SU-DHL-6 (cell line): Measurements from ENCODE around the gene B4GALT3.
A peak's percentile ranks its signal among the peaks of the same experiment; 100 is the strongest.

Experiments used
- H2AFZ ChIP-seq: fragments of 200-600 bp; sonication (generic); 2 replicates; pipeline ENCODE4 v1.6.1; 2014; ENCODE audit warnings: low read depth, mild to moderate bottlenecking, moderate library complexity, mixed read lengths, antibody characterized with exemption, low read length; ENCODE audit not compliant: severe bottlenecking
- H3F3A ChIP-seq: fragments of 200-600 bp; shearing (Covaris generic); 2 replicates; pipeline ENCODE4 v1.6.0; 2016; ENCODE audit warnings: antibody characterized with exemption, mild to moderate bottlenecking; ENCODE audit not compliant: insufficient read depth
- H3K27ac ChIP-seq: fragments of 200-600 bp; sonication (generic); 2 replicates; pipeline ENCODE4 v1.5.1; 2016; ENCODE audit warnings: low read depth, mild to moderate bottlenecking, low read length, moderate library complexity, mixed read lengths
- H3K27me3 ChIP-seq: fragments of 200-600 bp; sonication (generic), shearing (Covaris generic); 2 replicates; pipeline ENCODE4 v1.6.0; 2014; ENCODE audit warnings: mild to moderate bottlenecking, low read length
- H3K36me3 ChIP-seq: fragments of 200-600 bp; sonication (generic); 2 replicates; pipeline ENCODE4 v1.6.1; 2014; ENCODE audit warnings: mild to moderate bottlenecking, low read length, mixed read lengths
- H3K4me2 ChIP-seq: fragments of 300-600, 200-600 bp; shearing (Covaris generic), sonication (generic); 2 replicates; pipeline ENCODE4 v1.6.0; 2014; ENCODE audit warnings: low read length, low read depth, mild to moderate bottlenecking; ENCODE audit not compliant: poor library complexity, severe bottlenecking
- H3K4me3 ChIP-seq: fragments of 200-600 bp; sonication (generic); 2 replicates; pipeline ENCODE4 v1.5.1; 2014; ENCODE audit warnings: antibody characterized with exemption, low read length, mild to moderate bottlenecking, mixed read lengths; ENCODE audit not compliant: insufficient read depth, poor library complexity, severe bottlenecking
- H3K79me2 ChIP-seq: fragments of 200-600 bp; sonication (generic); 2 replicates; pipeline ENCODE4 v1.6.1; 2014; ENCODE audit warnings: mild to moderate bottlenecking, low read length, moderate library complexity; ENCODE audit not compliant: insufficient read depth
- H3K9ac ChIP-seq: fragments of 200-600 bp; sonication (generic); 2 replicates; pipeline ENCODE4 v1.7.0; 2014; ENCODE audit warnings: mild to moderate bottlenecking, low read length
- H3K9me2 ChIP-seq: fragments of 200-600 bp; sonication (generic); replicated peaks from 2 replicates; pipeline ENCODE4 v1.6.1; 2014; ENCODE audit warnings: low read length; ENCODE audit not compliant: insufficient read depth
- H3K9me3 ChIP-seq: fragments of 200-600 bp; sonication (generic); 2 replicates; pipeline ENCODE4 v1.6.1; 2014; ENCODE audit warnings: low read length, mixed read lengths; ENCODE audit not compliant: insufficient read depth
- H4K20me1 ChIP-seq: fragments of 200-600 bp; sonication (generic); 2 replicates; pipeline ENCODE4 v1.6.1; 2014; ENCODE audit warnings: low read depth, mild to moderate bottlenecking, antibody characterized with exemption, low read length, moderate library complexity, mixed read lengths
- CTCF ChIP-seq: fragments of 200-600 bp; sonication (generic); IDR thresholded peaks from one replicate; pipeline ENCODE4 v1.5.1; 2017; ENCODE audit warnings: antibody characterized with exemption, mild to moderate bottlenecking, low read length, moderate library complexity; ENCODE audit not compliant: insufficient read depth, poor library complexity, severe bottlenecking
- EZH2phosphoT487 ChIP-seq: fragments of 200-600 bp; sonication (generic), shearing (Covaris generic); conservative IDR thresholded peaks from 2 replicates; pipeline ENCODE4 v1.6.1; 2018; ENCODE audit warnings: mild to moderate bottlenecking, antibody characterized with exemption, low read length, moderate library complexity, mixed read lengths

The B4GALT3 gene

GRCh38 chr1:161159087-161159912 lies 18.0 kb downstream of the B4GALT3 start, which contains the start of gene USP21:
USP21 (plus strand) TSS chr1:161159500; CDS start chr1:161160641, 1,141 bp downstream.
- Histone ChIP-seq H3K36me3 (no peaks in the 10 kb centered on the region), H2AFZ (peak within 1 kb of the TSS; percentile 96), H3K9me3 (no peaks in the 10 kb centered on the region)

DNA sequence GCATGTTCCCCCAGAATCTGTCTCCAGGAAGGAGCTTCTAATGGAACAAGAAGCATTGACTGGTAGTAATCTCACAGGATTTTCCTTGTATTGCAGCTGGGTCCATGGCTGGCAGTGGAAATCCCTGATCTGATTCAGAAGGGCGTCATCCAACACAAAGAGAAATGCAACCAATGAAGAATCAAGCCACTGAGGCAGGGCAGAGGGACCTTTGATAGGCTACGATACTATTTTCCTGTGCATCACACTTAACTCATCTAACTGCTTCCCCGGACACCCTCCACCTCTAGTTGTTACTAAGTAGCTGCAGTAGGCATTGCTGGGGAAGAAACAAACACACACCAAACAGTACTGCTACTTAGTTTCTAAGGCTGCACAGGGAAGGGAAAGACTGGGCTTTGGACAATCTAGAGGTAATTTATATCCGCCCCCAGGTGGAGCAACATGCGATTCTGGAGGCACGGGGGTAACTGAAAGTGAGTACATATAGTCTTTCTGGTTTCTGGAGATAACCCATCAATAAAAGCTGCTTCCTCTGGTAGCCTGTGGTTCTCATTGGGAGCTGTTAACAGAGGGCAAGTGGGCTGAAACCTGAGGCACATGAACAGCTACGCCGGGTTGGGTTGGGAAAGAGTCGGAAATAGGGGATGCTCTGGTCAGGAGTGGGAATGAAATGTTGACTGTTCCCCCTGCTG lies 18.8 kb downstream of the B4GALT3 start:
- no peak for TF ChIP-seq CTCF
- TF ChIP-seq EZH2phosphoT487 = no peak
- Histone ChIP-seq H3K9me3 (no peaks in the 10 kb centered on the region), H4K20me1 (no peaks in the 10 kb centered on the region), H3K36me3 (no peaks in the 10 kb centered on the region), H2AFZ (no peak overlapping the region), H3K9ac (peak overlapping the region; percentile 96), H3K79me2 (peaks cover 10% of the 10 kb centered on the region), H3F3A (peaks cover 10% of the 10 kb centered on the region), H3K4me3 (peak overlapping the region; percentile 87), H3K27ac (no peak overlapping the region), H3K27me3 (no peaks in the 10 kb centered on the region), H3K9me2 (no peaks in the 10 kb centered on the region), H3K4me2 (peak overlapping the region; percentile 97)

More at GRCh38 chr1:161159087-161159912, 18.0 kb downstream of the B4GALT3 start, which contains the start of gene USP21:
- H3K27ac ChIP-seq = peak within 1 kb of the TSS; percentile 59
- no peaks in the 10 kb centered on the region for H4K20me1 ChIP-seq
- peak within 1 kb of the TSS; percentile 97 for H3K4me2 ChIP-seq
- peaks cover 8% of the 10 kb centered on the region for H3K79me2 ChIP-seq
- H3K27me3 ChIP-seq = no peaks in the 10 kb centered on the region
- peaks cover 10% of the 10 kb centered on the region; the same call in 1 of the 2 replicates for H3F3A ChIP-seq
- no peak for TF ChIP-seq EZH2phosphoT487
- no peak for TF ChIP-seq CTCF
- H3K9ac ChIP-seq = peak within 1 kb of the TSS; percentile 96
- peak within 1 kb of the TSS; percentile 87 for H3K4me3 ChIP-seq
- no peaks in the 10 kb centered on the region for H3K9me2 ChIP-seq

DNA sequence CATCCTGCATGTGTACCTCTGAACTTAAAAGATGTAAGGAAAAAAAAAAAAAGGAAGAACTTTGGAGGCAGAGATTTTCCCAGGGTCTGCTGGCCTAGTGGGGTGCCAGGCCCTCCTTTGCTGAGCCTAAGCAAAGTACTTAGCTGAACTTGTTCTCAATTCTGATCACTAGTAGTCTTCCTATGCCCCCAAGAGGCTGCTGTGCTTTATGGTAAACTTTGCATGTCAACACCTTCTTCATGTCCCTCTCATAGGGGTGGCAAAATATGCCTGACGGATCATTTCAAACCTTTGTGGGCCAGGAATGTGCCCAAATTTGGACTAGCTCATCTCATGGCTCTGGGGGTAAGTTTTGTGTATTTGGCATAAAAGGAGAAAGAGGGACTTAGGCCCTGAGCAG lies 19.4 kb downstream of the B4GALT3 start:
- no peak overlapping the region for H3K27ac ChIP-seq
- H3K79me2 ChIP-seq = peaks cover 10% of the 10 kb centered on the region
- H2AFZ ChIP-seq = no peak overlapping the region
- no peaks in the 10 kb centered on the region for H3K9me3 ChIP-seq
- no peak overlapping the region for H3K9ac ChIP-seq
- no peaks in the 10 kb centered on the region for H3K36me3 ChIP-seq
- no peak overlapping the region for H3K4me3 ChIP-seq
- H3K4me2 ChIP-seq = no peak overlapping the region
- peaks cover 10% of the 10 kb centered on the region for H3F3A ChIP-seq
- H4K20me1 ChIP-seq = no peaks in the 10 kb centered on the region
- no peaks in the 10 kb centered on the region for H3K27me3 ChIP-seq
- H3K9me2 ChIP-seq = no peaks in the 10 kb centered on the region
- TF ChIP-seq CTCF (no peak), EZH2phosphoT487 (no peak)
